Skin epidermis (tissue), 12 donors: ENCODE results near the gene MARCHF11.

Source experiments
- H3K27ac ChIP-seq, 21 experiments: fragments of 200-600 bp; sonication (generic) in 11 of 21; one replicate each; pipeline ENCODE4 v1.5.0; 2020; ENCODE audit warnings: mild to moderate bottlenecking in 3 of 21, inconsistent platforms in 2 of 21, moderate library complexity in 2 of 21
- H3K4me3 ChIP-seq, 7 experiments: fragments of 200-600 bp; sonication (generic) in 2 of 7; one replicate each; pipeline ENCODE4 v1.5.0; 2020; ENCODE audit warnings: inconsistent platforms in 2 of 7, mild to moderate bottlenecking in 2 of 7, moderate library complexity in 1 of 7

The MARCHF11 gene

DNA sequence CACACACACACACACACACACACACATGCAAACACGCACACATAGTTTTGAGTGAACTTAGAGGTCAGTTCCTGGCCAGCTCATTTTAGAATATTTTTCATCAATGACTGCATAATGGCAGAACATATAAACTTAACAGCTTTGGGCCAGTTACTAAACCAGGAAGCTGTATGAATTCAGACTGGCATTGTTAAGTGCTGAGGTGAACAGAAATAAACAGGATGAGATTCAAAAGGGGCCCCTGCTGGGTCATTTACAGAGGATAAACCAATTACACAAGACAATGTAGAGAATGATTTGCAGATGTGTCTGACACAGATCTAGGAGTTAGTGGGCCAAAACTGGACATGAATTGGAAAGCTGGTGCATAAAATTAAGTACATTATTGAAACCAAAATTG is 44.6 kb downstream of the MARCHF11 start:
- Histone ChIP-seq H3K27ac (no peak overlapping the region), H3K4me3 (no peak overlapping the region)

DNA sequence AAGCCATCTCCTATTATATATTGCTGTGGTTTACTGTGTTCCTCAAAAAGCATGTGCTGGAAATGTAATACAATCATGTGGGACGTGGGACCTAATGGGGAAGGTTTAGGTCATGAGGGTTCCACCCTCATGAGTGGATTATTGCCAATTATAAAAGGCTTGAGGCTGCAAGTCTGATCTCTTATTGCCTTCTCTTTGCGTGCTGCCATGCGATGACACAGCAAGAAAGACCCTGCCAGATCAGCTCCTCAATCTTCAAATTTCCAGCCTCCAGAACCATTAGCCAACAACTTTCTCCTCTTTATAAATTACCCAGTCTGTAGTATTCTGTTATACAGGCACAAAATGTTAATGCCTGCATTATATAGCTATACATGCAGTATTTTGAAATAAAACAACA is 45.4 kb downstream of the MARCHF11 start:
- Histone ChIP-seq H3K27ac (no peak overlapping the region), H3K4me3 (no peak overlapping the region)

DNA sequence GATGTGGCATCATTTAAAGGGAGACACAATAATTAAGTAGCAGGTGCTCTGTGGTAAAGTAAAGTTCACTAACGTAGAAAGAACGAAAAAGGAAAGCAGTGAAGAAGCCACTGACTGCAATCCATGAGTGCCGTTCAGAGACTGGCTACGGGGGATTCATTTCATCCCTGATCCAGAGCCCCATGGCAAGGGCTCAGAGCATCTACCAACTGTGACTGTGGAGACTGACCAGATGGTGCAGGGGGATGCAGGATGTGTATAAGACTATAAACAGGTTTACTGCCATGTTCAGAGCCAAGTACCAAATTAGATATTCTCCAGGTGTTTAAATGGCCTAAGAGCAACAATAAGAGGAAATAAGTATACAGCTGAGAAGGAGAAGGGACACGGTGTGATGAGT is 47.7 kb downstream of the MARCHF11 start:
- Histone ChIP-seq H3K4me3 (no peak overlapping the region), H3K27ac (no peak overlapping the region)

DNA sequence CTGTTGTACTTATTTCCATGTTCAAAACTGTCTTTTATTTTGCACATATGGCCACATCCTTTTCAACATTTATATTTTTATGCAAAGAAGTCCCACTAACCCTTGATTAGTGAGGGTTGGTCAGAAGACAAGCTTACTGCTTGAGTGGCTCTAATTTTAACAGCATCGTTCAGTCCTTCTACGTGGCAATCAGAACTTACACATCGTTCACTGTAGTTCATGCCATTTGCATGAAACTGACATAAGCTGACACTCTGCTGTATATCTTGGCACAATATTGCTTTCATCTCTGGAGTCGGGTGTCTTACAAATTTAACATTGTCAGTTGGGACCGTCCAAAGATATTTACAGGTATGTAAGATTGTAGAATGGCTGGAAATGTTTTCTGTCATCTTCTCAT is 50.6 kb downstream of the MARCHF11 start:
- no peak overlapping the region for H3K4me3 ChIP-seq
- H3K27ac ChIP-seq, result no peak overlapping the region

DNA sequence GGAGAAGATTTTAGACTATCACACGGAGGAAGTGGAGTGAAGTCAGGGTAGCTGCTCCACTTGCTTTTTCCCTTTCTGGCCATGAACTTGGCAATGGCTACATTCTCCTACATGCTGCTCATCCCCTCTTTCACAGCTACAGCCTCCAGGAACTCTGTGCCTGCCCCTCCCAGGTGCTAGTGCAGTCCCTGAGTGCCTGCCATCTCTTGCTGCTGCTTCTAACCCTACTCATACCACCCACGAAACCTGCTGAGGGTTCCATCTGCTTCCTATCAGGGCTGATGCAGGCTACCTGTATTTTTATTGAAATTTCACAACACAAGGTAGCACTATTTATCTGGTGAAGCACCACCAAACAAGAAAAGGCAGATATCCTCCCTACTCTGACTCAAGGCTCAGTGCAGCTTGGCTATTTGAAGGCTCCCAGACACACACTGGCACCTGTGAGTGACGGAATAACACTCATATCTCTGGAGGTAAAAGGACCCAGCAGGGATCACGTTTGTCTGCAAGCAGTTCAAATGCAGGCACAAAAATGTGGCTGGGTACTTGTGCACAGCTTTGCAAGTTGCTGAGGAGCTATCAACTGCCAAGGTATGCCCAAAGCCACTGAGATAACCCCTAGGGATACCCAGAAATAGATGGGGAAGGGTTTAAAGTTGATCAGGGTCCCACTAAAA is 51.6 kb downstream of the MARCHF11 start:
- Histone ChIP-seq H3K4me3 (no peak overlapping the region), H3K27ac (no peak overlapping the region)

DNA sequence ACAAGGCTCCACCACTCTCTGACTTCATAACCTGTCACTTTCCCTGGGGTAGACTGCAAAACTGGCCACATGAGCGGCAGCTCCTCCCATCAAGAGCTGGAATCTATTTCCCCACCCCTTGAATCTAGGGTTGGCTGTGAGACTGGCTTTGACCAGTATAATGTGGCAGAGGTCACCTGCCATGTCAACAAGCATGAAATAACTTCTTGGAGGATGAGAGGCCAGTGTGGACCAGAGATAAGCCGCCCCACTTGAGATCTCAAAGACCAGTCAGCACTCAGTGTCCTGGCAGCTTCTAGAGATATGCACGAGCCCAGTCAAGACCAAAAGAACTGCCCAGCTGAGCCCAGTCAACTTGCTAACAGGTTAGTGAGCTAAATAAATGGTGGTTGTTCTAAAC is 59.0 kb downstream of the MARCHF11 start:
- Histone ChIP-seq H3K4me3 (no peak overlapping the region), H3K27ac (no peak overlapping the region)

DNA sequence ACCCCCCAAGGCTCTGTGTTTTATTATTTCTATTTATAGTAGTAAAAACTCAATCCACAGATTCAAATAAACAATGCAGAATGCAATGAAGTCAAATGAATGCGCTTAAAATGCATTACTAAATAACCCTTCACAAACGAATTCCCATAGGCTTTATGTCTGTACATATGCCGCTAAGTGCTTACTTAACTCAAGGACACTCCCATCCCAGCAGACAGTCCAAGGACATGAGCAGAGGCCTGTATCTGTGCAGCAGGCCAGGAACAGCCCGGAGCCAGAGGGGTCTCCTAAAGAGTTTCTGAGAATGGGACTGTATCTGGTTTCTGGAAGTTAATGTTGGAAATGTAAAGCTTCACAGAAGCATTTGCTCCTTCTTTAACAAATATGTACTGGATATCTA is 59.8 kb downstream of the MARCHF11 start:
- H3K27ac ChIP-seq, result no peak overlapping the region
- no peak overlapping the region for H3K4me3 ChIP-seq

DNA sequence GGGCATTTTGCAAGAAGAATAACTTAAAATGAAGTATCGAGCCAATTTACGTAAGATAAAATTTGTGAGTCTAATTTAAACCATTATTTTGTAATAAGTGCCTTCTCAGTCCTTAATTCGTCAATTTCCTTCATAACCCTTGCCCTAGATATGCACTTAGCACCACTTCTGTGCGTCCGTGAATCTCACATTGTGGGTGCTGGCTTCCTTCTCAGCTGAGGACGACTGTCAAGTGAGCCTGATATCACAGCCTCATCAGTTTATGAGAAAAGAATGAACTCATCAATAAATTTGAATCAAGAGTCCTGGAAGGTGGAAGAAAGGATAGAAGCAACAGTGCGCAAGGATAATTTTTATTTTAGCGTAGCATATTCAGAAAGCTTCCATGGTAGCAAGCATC is 64.5 kb downstream of the MARCHF11 start:
- no peak overlapping the region for H3K27ac ChIP-seq
- no peak overlapping the region for H3K4me3 ChIP-seq

DNA sequence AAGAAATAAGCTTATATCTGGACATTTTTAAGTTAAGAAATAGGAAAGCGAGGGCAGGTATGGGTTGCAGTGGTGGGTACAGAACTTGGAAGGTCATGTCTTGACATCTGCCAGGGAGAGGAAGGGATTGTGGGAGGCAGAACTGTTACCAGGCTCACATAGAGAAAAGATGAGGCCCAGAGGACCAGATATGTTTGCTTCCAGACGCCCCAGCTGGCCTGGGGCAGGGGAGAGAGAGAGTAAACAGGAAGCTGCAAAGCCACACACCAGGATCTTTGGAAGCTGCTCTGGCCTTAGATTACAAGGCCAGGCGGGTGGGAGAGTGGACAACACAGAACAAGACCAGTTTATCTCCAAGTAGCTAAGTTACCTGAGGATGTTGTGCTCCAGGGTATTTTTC is 71.2 kb downstream of the MARCHF11 start:
- Histone ChIP-seq H3K27ac (no peak overlapping the region), H3K4me3 (no peak overlapping the region)

DNA sequence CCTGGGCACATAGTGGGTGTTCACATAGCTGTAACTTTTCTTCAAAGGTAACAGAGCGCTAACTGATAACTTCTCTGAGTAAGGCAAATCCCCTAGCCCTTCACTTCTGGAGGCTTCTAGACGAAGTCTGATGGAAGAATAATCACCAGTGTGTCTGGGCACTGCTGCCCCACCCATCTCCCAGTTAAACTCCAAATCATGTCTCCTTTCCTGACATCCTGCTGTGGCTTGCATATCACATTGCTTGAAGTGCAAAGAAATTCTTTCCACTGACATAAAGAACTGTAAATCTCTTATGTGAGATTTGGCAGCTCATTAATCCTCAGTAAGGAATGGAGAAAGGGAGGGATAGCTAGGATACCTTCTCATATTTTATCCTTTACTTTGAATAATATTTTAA is 74.6 kb downstream of the MARCHF11 start:
- no peak overlapping the region for H3K27ac ChIP-seq
- H3K4me3 ChIP-seq, result no peak overlapping the region

DNA sequence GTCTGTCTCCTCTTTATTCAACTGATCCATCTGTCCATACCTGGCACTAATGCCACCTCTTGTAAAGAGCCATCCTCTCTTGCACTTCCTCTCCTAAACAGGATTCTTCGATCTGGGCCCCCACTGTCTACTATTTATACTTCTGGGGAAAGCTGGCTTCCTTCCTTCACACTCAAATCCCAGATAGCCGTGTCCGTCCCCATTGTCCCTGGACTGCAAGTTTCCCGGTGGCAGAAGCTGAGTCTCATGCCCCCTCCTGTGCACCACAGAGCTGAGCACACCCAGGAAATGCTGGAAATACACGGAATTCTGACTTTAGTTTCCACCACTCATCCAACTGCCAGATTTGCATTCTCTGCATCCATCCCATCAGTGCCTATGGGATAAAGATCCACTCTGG is 84.0 kb downstream of the MARCHF11 start:
- H3K27ac ChIP-seq, result no peak overlapping the region
- H3K4me3 ChIP-seq, result no peak overlapping the region

DNA sequence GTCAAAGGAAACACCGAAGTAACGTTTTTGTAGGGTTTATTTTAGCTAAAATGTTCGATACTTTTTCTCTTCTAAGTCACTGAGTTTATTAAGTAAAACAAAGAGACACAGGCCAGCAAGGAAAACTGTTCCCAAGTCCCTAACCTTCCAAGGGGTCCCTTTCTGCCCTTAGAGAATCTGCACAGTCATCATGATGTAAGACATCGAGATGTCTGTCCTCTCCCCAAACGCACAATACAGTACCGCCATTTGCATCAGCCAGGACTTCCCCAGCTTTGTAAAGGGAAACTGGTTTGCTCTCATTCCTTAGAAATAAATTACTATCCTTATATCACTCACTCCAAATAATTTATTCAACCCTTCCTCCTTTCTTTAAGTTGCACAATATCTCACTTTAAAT is 89.3 kb downstream of the MARCHF11 start:
- no peak overlapping the region for H3K4me3 ChIP-seq

DNA sequence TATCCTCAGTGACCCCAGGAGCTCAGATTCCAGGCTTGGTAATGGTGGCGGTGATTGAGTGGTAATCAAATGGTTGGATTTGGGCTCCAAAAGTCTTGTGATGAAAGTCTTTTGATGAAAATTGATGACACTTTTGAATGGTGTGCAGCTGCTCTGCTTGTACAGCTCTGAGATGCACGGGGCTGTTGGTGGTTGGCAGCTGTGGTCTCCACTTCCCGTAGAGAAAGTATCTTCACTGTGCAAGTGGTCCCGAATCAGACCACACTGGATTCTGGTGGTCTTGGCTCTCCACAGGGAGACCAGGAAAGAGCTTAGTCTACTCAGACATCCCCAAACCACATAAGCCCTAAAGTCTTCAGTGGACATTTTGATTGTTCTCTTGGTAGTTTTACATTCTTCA is 96.6 kb downstream of the MARCHF11 start:
- H3K27ac ChIP-seq, result no peak overlapping the region
- no peak overlapping the region for H3K4me3 ChIP-seq

More for the DNA sequence above, 89.3 kb downstream of the MARCHF11 start:
- no peak overlapping the region for H3K27ac ChIP-seq

DNA sequence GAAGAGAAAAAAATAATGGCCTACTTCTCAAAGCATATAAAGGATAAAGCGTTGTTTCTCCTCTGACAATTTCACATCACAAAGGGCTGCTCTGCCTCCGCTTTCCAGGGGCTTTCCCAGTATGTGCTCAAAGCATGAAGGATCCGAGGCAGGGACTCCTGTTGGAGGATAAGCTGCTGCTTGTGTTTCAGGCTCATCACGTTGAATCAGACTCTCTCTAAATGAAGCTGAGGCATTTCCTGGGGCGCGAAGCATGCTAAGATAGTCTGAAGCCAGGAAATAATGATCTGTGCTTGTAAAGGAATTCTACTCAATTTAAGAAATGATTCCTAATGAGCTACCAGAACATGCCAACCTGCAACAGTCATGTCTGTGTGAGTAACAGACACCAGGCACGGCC is 97.5 kb downstream of the MARCHF11 start:
- no peak overlapping the region for H3K4me3 ChIP-seq
- no peak overlapping the region for H3K27ac ChIP-seq

DNA sequence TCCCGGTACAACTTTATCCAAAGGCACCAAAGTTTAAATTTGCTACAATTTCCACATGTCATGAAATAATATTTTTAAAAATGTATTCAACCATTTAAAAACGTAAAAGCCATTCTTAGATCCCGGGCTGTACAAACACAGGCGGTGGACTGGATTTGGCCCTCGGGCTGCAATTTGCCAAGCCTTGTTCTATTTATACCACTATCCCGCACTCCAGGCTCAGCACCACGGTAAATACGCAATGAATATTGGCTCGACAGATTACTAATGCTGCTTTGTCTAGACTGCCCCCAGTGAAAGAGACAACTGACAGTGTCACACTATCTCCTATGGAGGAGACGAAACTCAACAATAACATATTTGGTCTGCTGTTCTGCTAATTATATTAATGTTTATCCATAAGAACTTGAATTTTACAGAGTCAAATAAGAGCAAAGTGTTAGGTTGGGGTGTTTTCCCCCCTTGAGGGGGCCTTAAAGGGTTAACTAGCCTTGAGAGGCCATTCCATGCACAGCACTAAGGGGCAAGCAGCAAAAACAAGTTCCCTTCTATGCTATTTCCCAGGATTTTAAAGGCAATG is 98.1 kb downstream of the MARCHF11 start:
- Histone ChIP-seq H3K27ac (no peak overlapping the region), H3K4me3 (no peak overlapping the region)

DNA sequence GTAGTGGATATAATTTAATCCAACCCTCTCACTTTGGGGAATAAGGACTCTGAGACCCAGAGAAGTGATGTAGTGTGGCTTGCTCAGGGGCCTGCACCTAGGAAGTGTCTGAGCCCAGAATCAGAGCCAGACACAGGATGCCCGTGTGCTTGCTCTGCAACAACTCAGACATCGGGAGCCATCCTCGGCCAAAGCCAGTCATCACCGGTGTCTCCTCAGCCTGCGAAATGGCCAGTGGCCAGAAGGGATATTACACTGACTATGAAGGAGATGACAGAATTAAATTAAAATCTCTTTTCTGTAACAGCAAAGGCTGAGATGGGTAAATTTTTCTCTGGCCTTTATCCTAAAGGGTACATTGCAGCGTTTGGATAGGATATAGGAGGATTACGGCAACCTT is 102.9 kb downstream of the MARCHF11 start:
- Histone ChIP-seq H3K4me3 (no peak overlapping the region), H3K27ac (no peak overlapping the region)

DNA sequence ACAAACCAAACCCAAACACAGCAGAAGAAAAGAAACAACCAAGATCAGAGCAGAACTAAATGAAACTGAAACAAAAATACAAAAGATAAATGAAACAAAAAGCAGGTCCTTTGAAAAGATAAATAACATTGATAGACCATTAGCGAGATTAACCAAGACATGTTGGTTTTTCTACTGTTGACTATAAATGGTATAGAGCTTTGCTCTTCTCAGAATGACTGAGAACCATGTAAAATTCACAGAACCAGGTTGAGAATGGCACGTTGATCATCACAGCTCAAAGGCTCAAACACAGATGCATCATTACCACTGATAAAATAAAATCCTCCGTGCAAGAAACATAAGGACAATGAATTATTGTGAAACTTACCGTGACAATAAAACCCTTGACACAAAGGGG is 105.2 kb downstream of the MARCHF11 start:
- Histone ChIP-seq H3K4me3 (no peak overlapping the region), H3K27ac (no peak overlapping the region)

DNA sequence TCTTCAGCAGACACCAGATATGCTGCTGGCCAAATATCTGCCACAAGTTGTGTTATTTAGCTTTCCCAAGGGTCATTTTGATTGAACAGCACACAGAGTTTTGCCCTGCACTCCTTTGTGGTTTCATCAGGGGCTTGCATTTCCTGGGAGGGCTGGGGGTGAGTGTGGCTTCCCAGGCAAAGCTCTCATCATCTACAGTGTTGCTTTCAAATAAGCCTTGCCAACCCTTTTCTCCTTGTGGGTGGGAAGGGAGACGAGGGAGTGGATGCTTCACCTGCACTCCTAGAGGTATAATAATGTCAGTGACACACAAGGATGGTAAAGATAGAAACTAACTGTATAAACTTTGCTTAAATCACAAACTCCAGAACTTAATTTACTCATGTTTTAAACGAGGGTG is 107.0 kb downstream of the MARCHF11 start:
- H3K4me3 ChIP-seq, result no peak overlapping the region
- no peak overlapping the region for H3K27ac ChIP-seq

DNA sequence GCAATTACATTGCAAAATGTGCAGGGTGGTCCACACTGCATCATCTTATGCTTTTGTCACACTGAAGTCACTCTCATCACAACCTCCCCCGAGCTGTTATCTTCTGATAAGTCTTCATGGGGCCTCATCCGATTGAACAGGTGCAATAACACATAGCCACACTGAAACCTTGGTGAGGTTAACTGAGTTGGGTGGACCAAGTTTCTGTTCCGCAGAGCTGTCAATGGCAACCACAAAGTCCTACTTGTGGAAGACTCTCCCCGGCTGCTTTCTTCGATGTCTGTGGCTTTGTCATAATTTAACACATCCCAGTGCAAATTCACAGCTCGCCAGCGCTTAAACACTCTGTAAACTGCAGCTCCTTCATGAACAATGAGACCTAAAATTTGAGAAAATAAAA is 112.2 kb downstream of the MARCHF11 start:
- Histone ChIP-seq H3K4me3 (no peak overlapping the region), H3K27ac (no peak overlapping the region)

DNA sequence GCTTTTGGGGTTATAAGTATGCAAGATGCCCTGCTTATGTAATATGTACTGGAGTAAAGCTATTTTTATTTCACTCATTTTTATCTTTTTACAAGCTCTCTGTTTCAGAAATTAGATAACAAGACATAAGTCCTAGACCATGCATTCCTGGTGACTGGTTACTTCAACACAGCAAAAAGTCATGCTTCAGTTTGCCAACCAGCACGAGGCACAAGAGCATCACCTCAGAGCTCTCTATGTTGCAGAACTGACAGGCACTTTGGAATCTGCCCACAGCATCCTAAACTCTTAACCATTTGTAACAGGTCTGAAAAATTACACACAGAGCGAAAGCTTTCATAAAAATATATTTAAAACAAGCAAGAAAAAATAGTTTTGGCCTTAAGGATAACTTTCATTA is 112.8 kb downstream of the MARCHF11 start:
- no peak overlapping the region for H3K4me3 ChIP-seq
- H3K27ac ChIP-seq, result no peak overlapping the region

DNA sequence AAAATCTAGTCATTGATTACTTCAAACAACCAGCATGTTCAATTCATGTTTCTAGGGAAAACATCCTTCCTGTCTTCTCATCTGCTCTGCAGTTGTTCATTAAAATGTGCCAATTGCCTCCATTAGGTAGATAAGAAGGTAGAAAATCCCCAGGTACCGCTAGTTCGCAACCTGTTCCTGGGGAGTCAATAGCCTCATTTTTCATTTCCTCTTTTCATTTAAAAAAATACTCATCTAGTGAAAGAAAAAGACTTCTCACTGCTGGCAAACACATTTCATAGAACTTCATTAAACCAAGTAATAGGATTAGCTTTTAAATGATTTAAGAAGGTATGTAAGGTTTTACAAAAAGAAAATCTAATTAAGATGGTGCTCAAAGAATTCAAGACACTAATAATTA is 113.3 kb downstream of the MARCHF11 start:
- Histone ChIP-seq H3K4me3 (no peak overlapping the region), H3K27ac (no peak overlapping the region)

DNA sequence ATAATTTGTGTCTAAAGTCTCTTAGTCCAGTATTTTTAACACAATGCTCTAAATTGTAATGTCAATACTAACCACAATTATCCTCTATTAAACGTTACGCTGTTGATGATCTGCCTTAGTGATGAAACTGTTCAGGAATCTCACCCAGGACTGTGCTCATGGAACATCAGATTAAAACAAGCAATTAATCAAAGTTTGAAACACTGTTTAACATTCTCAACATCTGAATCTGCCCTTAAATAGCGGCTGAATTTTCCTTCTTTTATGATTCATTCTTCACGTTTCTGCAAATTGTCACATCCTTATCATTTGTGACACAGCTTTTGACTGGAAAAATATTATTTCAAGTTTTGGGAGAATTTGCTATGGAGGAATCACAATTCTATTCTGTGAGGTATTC is 113.8 kb downstream of the MARCHF11 start:
- Histone ChIP-seq H3K4me3 (no peak overlapping the region), H3K27ac (no peak overlapping the region)
